ENCODE data around the gene SH3PXD2A. TPM values are rescaled to one million over a fixed set of nuclear protein-coding genes. Genes with fewer than 3 reads are reported as not detected.
"Not testable (repeated sequence)": the region's sequence is repeated elsewhere in the genome, so short reads cannot be mapped to it uniquely, and the experiment has no call there.

The SH3PXD2A gene
- total and polyA plus RNA-seq, 2 of the 4 experiments (the other 2 are of a cell fraction): 6.3 to 23.0 TPM

- H3K9me3 ChIP-seq (ENCODE audit: control insufficient read depth, insufficient read depth, low read length); dilution Hi-C loops (cut with HindIII; ENCODE audit: low sequenced_read_pairs, unreplicated experiment); H2AK5ac ChIP-seq (ENCODE audit: low read depth, low read length); H3K14ac ChIP-seq (replicated peaks; ENCODE audit: low read depth, low read length); H3K4me2 ChIP-seq (ENCODE audit: low read depth, low read length); H3K56ac ChIP-seq (ENCODE audit: extremely low read depth, insufficient read depth, low read length); H3K27me3 ChIP-seq (ENCODE audit: control insufficient read depth, insufficient read depth, low read length); H3K18ac ChIP-seq (ENCODE audit: low read depth, low read length); H4K8ac ChIP-seq (ENCODE audit: low read depth in 2 of 2, low read length in 2 of 2); intact Hi-C loops (cut with micrococcal nuclease); ATAC-seq (ENCODE audit: low read depth); H3K4ac ChIP-seq (ENCODE audit: low read depth, low read length); H4K91ac ChIP-seq (ENCODE audit: insufficient read depth, low read depth, low read length); H3K4me3 ChIP-seq (ENCODE audit: insufficient read depth, low read depth, low read length); BruUV-seq (replicated peaks); H2BK120ac ChIP-seq (ENCODE audit: low read depth, low read length); POLR2A ChIA-PET (ENCODE audit: unreplicated experiment); H2BK15ac ChIP-seq (ENCODE audit: low read depth, low read length); H3K9ac ChIP-seq (ENCODE audit: low read depth, low read length); H4K5ac ChIP-seq (ENCODE audit: low read depth, low read length); H2BK5ac ChIP-seq (ENCODE audit: low read depth, low read length, poor library complexity, severe bottlenecking); H3K23ac ChIP-seq (ENCODE audit: low read depth, low read length); H2AK9ac ChIP-seq (replicated peaks; ENCODE audit: low read depth, low read length, poor library complexity); H2BK20ac ChIP-seq (ENCODE audit: low read depth, low read length); DNase-seq; H3K27ac ChIP-seq (ENCODE audit: insufficient read depth, low read length); CTCF ChIA-PET; in situ Hi-C loops (cut with MboI; ENCODE audit: low sequenced_read_pairs); H2AFZ ChIP-seq (replicated peaks; ENCODE audit: low read length, poor library complexity): not testable (repeated sequence)
- Histone ChIP-seq H3K79me1 (ENCODE audit: low read depth in 1 of 2, low read length in 2 of 2) (peaks cover 60 to 90% of the 10 kb centered on the region in 2 experiments), H3K36me3 (ENCODE audit: control insufficient read depth, insufficient read depth, low read length) (peaks cover 38% of the 10 kb centered on the region), H3K9me1 (ENCODE audit: insufficient read depth, low read length) (peaks cover 24% of the 10 kb centered on the region), H3K4me1 (ENCODE audit: control insufficient read depth, insufficient read depth, low read length) (peaks cover 13% of the 10 kb centered on the region), H4K20me1 (ENCODE audit: insufficient read depth, low read length) (peaks cover 63% of the 10 kb centered on the region)
- no CpG with 5 or more reads among the region's 6 CpGs for WGBS, 2 experiments (ENCODE audit: extremely low coverage in 2 of 2, insufficient read length in 1 of 2)
Observed at GRCh38 chr10:103632871-103633270, 222.5 kb downstream of the SH3PXD2A start.
